ENCODE measurements around the gene ZNF322.
"Not testable (repeated sequence)": the region's sequence is repeated elsewhere in the genome, so short reads cannot be mapped to it uniquely, and the experiment has no call there.

The ZNF322 gene

GRCh38 chr6:26697496-26697895, 38.0 kb upstream of the ZNF322 start:
- not testable (repeated sequence) for H3K27me3 ChIP-seq (ENCODE audit: control insufficient read depth in 3 of 3, insufficient read depth in 3 of 3, low read depth in 1 of 3, low read length in 3 of 3); H2AK5ac ChIP-seq (ENCODE audit: low read depth, low read length); H2AFZ ChIP-seq (ENCODE audit: low read length); H3K4ac ChIP-seq (ENCODE audit: low read length); H2BK12ac ChIP-seq (ENCODE audit: low read length); H3K27ac ChIP-seq (replicated peaks; ENCODE audit: low read length); H3K18ac ChIP-seq (ENCODE audit: low read length); H3K9me3 ChIP-seq (replicated peaks in 1 of 2; ENCODE audit: control insufficient read depth in 2 of 2, insufficient read depth in 1 of 2, low read depth in 1 of 2, low read length in 2 of 2); H4K8ac ChIP-seq (ENCODE audit: low read depth, low read length); H3K9ac ChIP-seq (ENCODE audit: low read depth, low read length, poor library complexity); H2BK5ac ChIP-seq (ENCODE audit: low read length); H2BK120ac ChIP-seq (ENCODE audit: low read depth, low read length); H2BK15ac ChIP-seq (ENCODE audit: low read length); H3K4me2 ChIP-seq (ENCODE audit: insufficient read depth, low read length, poor library complexity, severe bottlenecking); H3K4me3 ChIP-seq (ENCODE audit: low read length in 2 of 2); H3K79me1 ChIP-seq (ENCODE audit: low read depth, low read length); H3K14ac ChIP-seq (ENCODE audit: low read length); H3K23ac ChIP-seq (ENCODE audit: low read depth, low read length, poor library complexity); DNase-seq (ENCODE audit: low spot score); H3K4me1 ChIP-seq (ENCODE audit: control insufficient read depth in 2 of 2, insufficient read depth in 1 of 2, low read depth in 1 of 2, low read length in 2 of 2); H3K36me3 ChIP-seq (replicated peaks in 1 of 2; ENCODE audit: control insufficient read depth in 2 of 2, insufficient read depth in 2 of 2, low read length in 2 of 2); H4K91ac ChIP-seq (ENCODE audit: low read depth, low read length, poor library complexity)
- no CpG with 5 or more reads among the region's 16 CpGs for WGBS, 2 donors (ENCODE audit: extremely low coverage in 2 of 2, insufficient read length in 2 of 2, insufficient replicate concordance in 1 of 2)

GRCh38 chr6:26689324-26689947, 29.9 kb upstream of the ZNF322 start:
- not testable (repeated sequence) for H2AK5ac ChIP-seq (ENCODE audit: low read depth, low read length); H3K18ac ChIP-seq (ENCODE audit: low read length); H3K36me3 ChIP-seq (replicated peaks in 1 of 2; ENCODE audit: control insufficient read depth in 2 of 2, insufficient read depth in 2 of 2, low read length in 2 of 2); DNase-seq (ENCODE audit: low spot score); H3K14ac ChIP-seq (ENCODE audit: low read length); H3K79me1 ChIP-seq (ENCODE audit: low read depth, low read length); H4K8ac ChIP-seq (ENCODE audit: low read depth, low read length); H4K91ac ChIP-seq (ENCODE audit: low read depth, low read length, poor library complexity); H3K27ac ChIP-seq (replicated peaks; ENCODE audit: low read length); H3K9ac ChIP-seq (ENCODE audit: low read depth, low read length, poor library complexity); H3K9me3 ChIP-seq (replicated peaks in 1 of 2; ENCODE audit: control insufficient read depth in 2 of 2, insufficient read depth in 1 of 2, low read depth in 1 of 2, low read length in 2 of 2); H3K4me1 ChIP-seq (ENCODE audit: control insufficient read depth in 2 of 2, insufficient read depth in 1 of 2, low read depth in 1 of 2, low read length in 2 of 2); H3K4me2 ChIP-seq (ENCODE audit: insufficient read depth, low read length, poor library complexity, severe bottlenecking); H2BK120ac ChIP-seq (ENCODE audit: low read depth, low read length); H2BK5ac ChIP-seq (ENCODE audit: low read length); H2BK12ac ChIP-seq (ENCODE audit: low read length); H3K23ac ChIP-seq (ENCODE audit: low read depth, low read length, poor library complexity); H2AFZ ChIP-seq (ENCODE audit: low read length); H3K27me3 ChIP-seq (ENCODE audit: control insufficient read depth in 3 of 3, insufficient read depth in 3 of 3, low read depth in 1 of 3, low read length in 3 of 3); H3K4ac ChIP-seq (ENCODE audit: low read length); H3K4me3 ChIP-seq (ENCODE audit: low read length in 2 of 2); H2BK15ac ChIP-seq (ENCODE audit: low read length)
- WGBS, 2 donors (ENCODE audit: extremely low coverage in 2 of 2, insufficient read length in 2 of 2, insufficient replicate concordance in 1 of 2), result no CpG with 5 or more reads among the region's 43 CpGs

- H2AK5ac ChIP-seq (ENCODE audit: low read depth, low read length); H3K9ac ChIP-seq (ENCODE audit: low read depth, low read length, poor library complexity); H3K14ac ChIP-seq (ENCODE audit: low read length); H3K9me3 ChIP-seq (replicated peaks in 1 of 2; ENCODE audit: control insufficient read depth in 2 of 2, insufficient read depth in 1 of 2, low read depth in 1 of 2, low read length in 2 of 2); H2AFZ ChIP-seq (ENCODE audit: low read length); H3K4ac ChIP-seq (ENCODE audit: low read length); H3K4me1 ChIP-seq (ENCODE audit: control insufficient read depth in 2 of 2, insufficient read depth in 1 of 2, low read depth in 1 of 2, low read length in 2 of 2); H3K27ac ChIP-seq (replicated peaks; ENCODE audit: low read length); DNase-seq (ENCODE audit: low spot score); H3K4me2 ChIP-seq (ENCODE audit: insufficient read depth, low read length, poor library complexity, severe bottlenecking); H3K36me3 ChIP-seq (replicated peaks in 1 of 2; ENCODE audit: control insufficient read depth in 2 of 2, insufficient read depth in 2 of 2, low read length in 2 of 2); H3K27me3 ChIP-seq (ENCODE audit: control insufficient read depth in 3 of 3, insufficient read depth in 3 of 3, low read depth in 1 of 3, low read length in 3 of 3); H3K18ac ChIP-seq (ENCODE audit: low read length); H4K8ac ChIP-seq (ENCODE audit: low read depth, low read length); H3K79me1 ChIP-seq (ENCODE audit: low read depth, low read length); H4K91ac ChIP-seq (ENCODE audit: low read depth, low read length, poor library complexity); H3K23ac ChIP-seq (ENCODE audit: low read depth, low read length, poor library complexity); H2BK5ac ChIP-seq (ENCODE audit: low read length); H2BK12ac ChIP-seq (ENCODE audit: low read length); H3K4me3 ChIP-seq (ENCODE audit: low read length in 2 of 2); H2BK15ac ChIP-seq (ENCODE audit: low read length); H2BK120ac ChIP-seq (ENCODE audit: low read depth, low read length): not testable (repeated sequence)
- WGBS, 2 donors (ENCODE audit: extremely low coverage in 2 of 2, insufficient read length in 2 of 2, insufficient replicate concordance in 1 of 2), result no CpG with 5 or more reads among the region's 5 CpGs
Measured at GRCh38 chr6:26682435-26683042, 23.0 kb upstream of the ZNF322 start.

- H2AFZ ChIP-seq (ENCODE audit: low read length); H3K9ac ChIP-seq (ENCODE audit: low read depth, low read length, poor library complexity); H3K4me3 ChIP-seq (ENCODE audit: low read length in 2 of 2); H3K18ac ChIP-seq (ENCODE audit: low read length); H3K4me1 ChIP-seq (ENCODE audit: control insufficient read depth in 2 of 2, insufficient read depth in 1 of 2, low read depth in 1 of 2, low read length in 2 of 2); H2AK5ac ChIP-seq (ENCODE audit: low read depth, low read length); H2BK5ac ChIP-seq (ENCODE audit: low read length); H3K27me3 ChIP-seq (ENCODE audit: control insufficient read depth in 3 of 3, insufficient read depth in 3 of 3, low read depth in 1 of 3, low read length in 3 of 3); H3K9me3 ChIP-seq (replicated peaks in 1 of 2; ENCODE audit: control insufficient read depth in 2 of 2, insufficient read depth in 1 of 2, low read depth in 1 of 2, low read length in 2 of 2); H4K91ac ChIP-seq (ENCODE audit: low read depth, low read length, poor library complexity); H2BK15ac ChIP-seq (ENCODE audit: low read length); H2BK12ac ChIP-seq (ENCODE audit: low read length); H3K79me1 ChIP-seq (ENCODE audit: low read depth, low read length); H2BK120ac ChIP-seq (ENCODE audit: low read depth, low read length); H3K4ac ChIP-seq (ENCODE audit: low read length); H3K23ac ChIP-seq (ENCODE audit: low read depth, low read length, poor library complexity); H3K36me3 ChIP-seq (replicated peaks in 1 of 2; ENCODE audit: control insufficient read depth in 2 of 2, insufficient read depth in 2 of 2, low read length in 2 of 2); H3K27ac ChIP-seq (replicated peaks; ENCODE audit: low read length); DNase-seq (ENCODE audit: low spot score); H3K14ac ChIP-seq (ENCODE audit: low read length); H3K4me2 ChIP-seq (ENCODE audit: insufficient read depth, low read length, poor library complexity, severe bottlenecking); H4K8ac ChIP-seq (ENCODE audit: low read depth, low read length): not testable (repeated sequence)
- no CpG with 5 or more reads among the region's 5 CpGs for WGBS, 2 donors (ENCODE audit: extremely low coverage in 2 of 2, insufficient read length in 2 of 2, insufficient replicate concordance in 1 of 2)
Measured at GRCh38 chr6:26673287-26673686, 13.7 kb upstream of the ZNF322 start.
